Mesothelial cell of epicardium (in vitro differentiated cells): Measurements from ENCODE around the gene COMT. TPM values are rescaled to one million over a fixed set of nuclear protein-coding genes. Genes with fewer than 3 reads are reported as not detected.
"Not testable (repeated sequence)": the region's sequence is repeated elsewhere in the genome, so short reads cannot be mapped to it uniquely, and the experiment has no call there.

ENCODE experiments used
- DNase-seq, 2 experiments: peaks; one replicate each; pipeline ENCODE4 v3.0.0; 2021; ENCODE audit warnings: low spot score in 2 of 2; ENCODE audit not compliant: unreplicated experiment in 2 of 2
- H3K27ac Mint-ChIP-seq: 2 replicates; pipeline ENCODE4 v1.8.0; 2021; ENCODE audit warnings: mixed read lengths
- H3K27me3 Mint-ChIP-seq: 2 replicates; pipeline ENCODE4 v1.8.0; 2021; ENCODE audit warnings: low read depth, mixed read lengths
- H3K36me3 Mint-ChIP-seq: 2 replicates; pipeline ENCODE4 v1.8.0; 2021; ENCODE audit warnings: mixed read lengths
- H3K4me1 Mint-ChIP-seq: 2 replicates; pipeline ENCODE4 v1.8.0; 2021; ENCODE audit warnings: mixed read lengths
- H3K4me3 Mint-ChIP-seq: 2 replicates; pipeline ENCODE4 v1.8.0; 2021; ENCODE audit warnings: mild to moderate bottlenecking, moderate library complexity, mixed read lengths
- H3K9me3 Mint-ChIP-seq: 2 replicates; pipeline ENCODE4 v1.8.0; 2021; ENCODE audit warnings: mixed read lengths
- total RNA-seq: library from RNA; stranded (reverse); gene quantifications from 3 replicates; pipeline ENCODE4 v1.2.1, GENCODE V29; 2021
- TF ChIP-seq, protein P1 (sequence below): fragments of 200-600 bp; sonication (generic); IDR thresholded peaks from one replicate; pipeline ENCODE4 v1.5.0; 2021; ENCODE audit warnings: antibody characterized with exemption; ENCODE audit not compliant: unreplicated experiment

COMT gene
- total RNA-seq, 1 donor from 2014 or later: 93.5 TPM

DNA sequence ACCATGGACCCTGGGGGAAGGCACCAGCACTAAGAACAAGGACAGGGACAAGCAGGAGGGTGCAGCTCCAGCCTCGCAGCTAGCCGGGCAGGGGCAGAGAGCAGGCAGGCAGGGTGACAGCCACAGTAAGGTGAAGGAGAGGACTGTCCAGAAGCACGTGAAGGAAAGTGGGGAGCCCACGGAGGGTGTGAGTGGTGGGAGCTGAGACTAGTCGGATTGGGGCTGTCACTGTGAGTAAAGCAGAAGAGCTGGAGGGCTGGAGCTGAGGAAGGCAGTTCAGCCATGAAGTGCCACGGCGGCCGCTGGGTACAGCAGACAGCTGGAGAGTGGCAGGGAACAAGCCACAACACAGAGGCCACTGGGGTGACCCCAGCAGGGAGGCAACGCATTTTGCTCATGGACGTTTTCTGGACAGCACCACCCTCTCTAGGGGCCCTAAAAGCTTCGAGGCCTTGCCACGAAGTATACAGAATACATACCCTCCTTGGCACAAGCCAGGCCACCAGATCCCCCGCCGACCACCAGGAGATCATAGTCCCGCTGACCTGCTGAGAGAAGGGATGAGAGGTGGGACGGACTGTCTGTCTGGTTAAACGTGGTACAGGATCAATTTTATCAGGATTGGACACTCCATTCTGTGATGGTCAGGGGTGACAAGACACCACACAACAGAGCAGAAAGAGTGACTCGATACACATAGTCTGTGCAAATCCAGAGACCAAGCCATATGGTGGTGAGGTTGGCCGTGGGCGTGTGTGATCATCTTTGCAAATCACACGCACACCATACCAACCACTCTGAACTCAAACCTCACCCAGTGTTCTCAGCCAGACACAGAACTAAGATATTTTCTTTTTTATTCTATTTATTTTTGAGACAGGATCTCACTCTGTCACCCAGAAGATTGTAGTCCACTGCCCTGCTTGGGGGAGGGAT is 10.8 kb upstream of the COMT start:
- peaks cover 14% of the 10 kb centered on the region for H3K36me3 Mint-ChIP-seq
- H3K4me3 Mint-ChIP-seq: no peak overlapping the region
- no peaks in the 10 kb centered on the region for H3K27me3 Mint-ChIP-seq
- TF ChIP-seq, protein P1, sequence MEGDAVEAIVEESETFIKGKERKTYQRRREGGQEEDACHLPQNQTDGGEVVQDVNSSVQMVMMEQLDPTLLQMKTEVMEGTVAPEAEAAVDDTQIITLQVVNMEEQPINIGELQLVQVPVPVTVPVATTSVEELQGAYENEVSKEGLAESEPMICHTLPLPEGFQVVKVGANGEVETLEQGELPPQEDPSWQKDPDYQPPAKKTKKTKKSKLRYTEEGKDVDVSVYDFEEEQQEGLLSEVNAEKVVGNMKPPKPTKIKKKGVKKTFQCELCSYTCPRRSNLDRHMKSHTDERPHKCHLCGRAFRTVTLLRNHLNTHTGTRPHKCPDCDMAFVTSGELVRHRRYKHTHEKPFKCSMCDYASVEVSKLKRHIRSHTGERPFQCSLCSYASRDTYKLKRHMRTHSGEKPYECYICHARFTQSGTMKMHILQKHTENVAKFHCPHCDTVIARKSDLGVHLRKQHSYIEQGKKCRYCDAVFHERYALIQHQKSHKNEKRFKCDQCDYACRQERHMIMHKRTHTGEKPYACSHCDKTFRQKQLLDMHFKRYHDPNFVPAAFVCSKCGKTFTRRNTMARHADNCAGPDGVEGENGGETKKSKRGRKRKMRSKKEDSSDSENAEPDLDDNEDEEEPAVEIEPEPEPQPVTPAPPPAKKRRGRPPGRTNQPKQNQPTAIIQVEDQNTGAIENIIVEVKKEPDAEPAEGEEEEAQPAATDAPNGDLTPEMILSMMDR: no peak
- H3K27ac Mint-ChIP-seq: no peak overlapping the region
- no peak for DNase-seq
- H3K4me1 Mint-ChIP-seq: no peaks in the 10 kb centered on the region
- peaks cover 7% of the 10 kb centered on the region for H3K9me3 Mint-ChIP-seq

DNA sequence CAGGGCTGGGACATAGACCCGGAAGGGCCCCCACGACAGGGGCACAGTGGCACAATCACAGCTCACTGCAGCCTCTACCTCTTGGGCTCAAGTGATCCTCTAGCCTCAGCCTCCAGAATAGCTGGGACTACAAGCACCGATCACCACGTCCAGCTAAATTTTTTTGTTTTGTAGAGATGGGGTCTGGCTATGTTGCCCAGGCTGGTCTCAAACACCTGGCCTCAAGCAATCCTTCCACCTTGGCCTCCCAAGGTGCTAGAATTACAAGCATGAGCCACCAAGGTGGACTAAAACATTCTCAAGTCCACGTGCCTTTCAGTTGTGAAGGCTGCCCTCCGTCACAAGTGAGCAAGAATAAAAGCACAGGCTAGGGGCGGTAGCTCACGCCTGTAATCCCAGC is 10.1 kb upstream of the COMT start:
- peaks cover 14% of the 10 kb centered on the region for H3K9me3 Mint-ChIP-seq
- no peaks in the 10 kb centered on the region for H3K4me1 Mint-ChIP-seq
- no peak overlapping the region for H3K27ac Mint-ChIP-seq
- H3K27me3 Mint-ChIP-seq: no peaks in the 10 kb centered on the region
- TF ChIP-seq, protein P1: no peak
- DNase-seq: no peak
- no peak overlapping the region for H3K4me3 Mint-ChIP-seq
- peaks cover 21% of the 10 kb centered on the region for H3K36me3 Mint-ChIP-seq

DNA sequence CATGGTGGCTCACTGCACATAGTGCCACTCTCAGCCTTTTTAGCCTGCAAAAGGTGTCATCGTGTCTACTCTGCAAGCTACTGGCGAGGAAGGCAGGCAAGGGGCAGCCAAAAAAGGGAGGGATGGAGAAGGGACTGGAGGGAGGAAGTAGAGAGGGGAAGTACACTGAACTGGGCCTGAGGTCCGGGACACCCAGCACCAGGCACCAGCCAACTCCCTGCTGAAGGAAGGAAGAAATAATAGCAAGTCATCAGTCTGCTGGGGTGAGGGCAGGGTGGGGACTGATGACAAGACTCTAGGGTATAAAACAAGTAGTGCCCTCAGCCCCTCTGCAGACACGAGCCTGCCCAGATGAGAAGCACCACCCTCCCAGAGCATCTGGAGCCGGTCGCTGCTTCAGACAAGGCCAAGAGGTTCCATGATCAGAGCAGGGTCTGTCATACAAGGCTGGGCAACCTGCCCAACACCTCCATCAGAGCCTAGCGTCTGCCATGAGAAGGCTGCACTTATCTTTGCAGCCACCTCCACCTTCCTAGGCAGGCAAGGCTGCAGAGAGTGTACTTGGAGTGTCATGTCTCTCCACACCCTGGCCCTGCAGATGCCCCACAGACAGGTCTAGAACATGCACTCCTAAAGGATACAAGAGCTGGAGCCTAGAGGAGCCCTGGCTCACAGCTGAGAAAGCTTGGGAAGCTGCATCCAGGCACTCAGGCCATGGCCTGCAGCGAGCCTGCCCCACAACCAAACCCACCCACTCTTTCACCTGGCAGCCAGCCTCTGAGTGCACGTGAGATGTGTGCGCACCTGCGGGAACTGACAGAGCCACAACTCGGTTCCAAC is 9.0 kb upstream of the COMT start:
- H3K4me1 Mint-ChIP-seq: no peaks in the 10 kb centered on the region
- peaks cover 32% of the 10 kb centered on the region for H3K36me3 Mint-ChIP-seq
- peaks cover 20% of the 10 kb centered on the region for H3K9me3 Mint-ChIP-seq
- H3K4me3 Mint-ChIP-seq: no peak overlapping the region
- no peaks in the 10 kb centered on the region for H3K27me3 Mint-ChIP-seq
- H3K27ac Mint-ChIP-seq: no peak overlapping the region
- TF ChIP-seq, protein P1: no peak
- no peak for DNase-seq

DNA sequence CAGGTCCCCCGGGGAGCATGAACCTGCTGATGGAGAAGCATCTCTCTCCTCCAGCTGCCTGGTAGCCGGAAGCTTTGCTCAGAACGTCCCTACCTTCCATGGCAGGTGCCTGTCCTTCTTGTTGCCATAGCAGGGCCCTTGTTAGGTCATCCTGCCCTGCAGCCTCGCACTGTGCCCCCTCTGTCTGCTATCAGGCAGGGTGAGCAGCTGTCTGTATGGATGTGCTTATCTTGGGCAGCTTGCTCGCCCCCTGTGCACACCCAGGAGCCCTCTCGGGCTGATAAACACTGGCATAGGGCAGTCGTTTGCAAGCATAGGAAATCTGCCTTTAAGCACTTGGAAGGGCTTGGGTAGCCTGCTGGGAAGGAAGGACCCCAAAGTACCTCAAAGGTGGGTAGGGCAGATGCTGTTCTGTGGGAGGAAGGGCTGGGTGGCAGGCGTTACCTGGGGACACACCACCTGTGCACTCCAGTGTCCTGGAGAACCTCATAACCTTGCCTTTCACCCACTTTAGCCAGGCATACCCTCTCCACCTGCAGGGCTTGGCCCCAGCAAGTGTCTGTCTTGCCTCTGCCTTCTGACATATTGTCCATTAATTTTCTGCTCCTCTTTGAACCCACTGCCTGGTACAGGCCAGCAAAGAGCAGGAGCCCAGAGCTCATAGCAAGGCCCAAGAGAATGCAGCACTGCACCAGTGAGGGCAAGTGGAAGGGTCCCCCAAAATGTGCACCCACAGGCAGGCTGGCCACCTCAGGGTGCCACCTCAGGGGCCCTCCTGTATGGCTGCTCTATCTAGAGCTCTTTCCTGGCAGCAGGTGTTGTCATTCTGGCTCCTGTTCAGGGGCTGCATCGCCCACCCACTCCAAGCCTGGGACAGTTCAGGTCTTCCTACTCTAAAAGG is 8.0 kb upstream of the COMT start:
- H3K4me3 Mint-ChIP-seq: no peak overlapping the region
- TF ChIP-seq, protein P1: no peak
- DNase-seq: no peak
- no peak overlapping the region for H3K27ac Mint-ChIP-seq
- H3K36me3 Mint-ChIP-seq: peaks cover 35% of the 10 kb centered on the region
- H3K4me1 Mint-ChIP-seq: no peaks in the 10 kb centered on the region
- H3K27me3 Mint-ChIP-seq: no peaks in the 10 kb centered on the region
- peaks cover 20% of the 10 kb centered on the region for H3K9me3 Mint-ChIP-seq

DNA sequence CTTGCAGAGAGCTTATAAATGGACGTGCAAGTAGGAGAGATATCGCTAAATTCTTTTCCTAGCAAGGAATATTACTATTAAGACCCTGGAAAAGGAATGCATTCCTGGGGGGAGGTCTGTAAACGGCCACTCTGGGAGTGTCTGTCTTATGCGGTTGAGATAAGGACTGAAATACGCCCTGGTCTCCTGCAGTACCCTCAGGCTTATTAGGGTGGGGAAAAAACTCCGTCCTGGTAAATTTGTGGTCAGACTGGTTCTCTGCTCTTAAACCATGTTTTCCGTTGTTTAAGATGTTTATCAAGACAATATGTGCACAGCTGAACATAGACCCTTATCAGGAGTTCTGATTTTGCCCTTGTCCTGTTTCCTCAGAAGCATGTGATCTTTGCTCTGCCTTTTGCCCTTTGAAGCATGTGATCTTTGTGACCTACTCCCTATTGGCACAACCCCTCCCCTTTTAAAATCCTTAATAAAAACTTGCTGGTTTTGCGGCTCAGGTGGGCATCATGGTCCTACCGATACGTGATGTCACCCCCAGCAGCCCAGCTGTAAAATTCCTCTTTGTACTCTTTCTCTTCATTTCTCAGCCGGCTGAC is 6.4 kb upstream of the COMT start:
- not testable (repeated sequence) for DNase-seq, H3K27ac Mint-ChIP-seq, H3K4me3 Mint-ChIP-seq, H3K4me1 Mint-ChIP-seq, H3K27me3 Mint-ChIP-seq
- H3K9me3 Mint-ChIP-seq: peaks cover 20% of the 10 kb centered on the region
- H3K36me3 Mint-ChIP-seq: peaks cover 35% of the 10 kb centered on the region
